ENCODE data around the gene DNAJC17. TPM values are rescaled to one million over a fixed set of nuclear protein-coding genes. Genes with fewer than 3 reads are reported as not detected.

Gene DNAJC17
- total and polyA plus RNA-seq, 4 donors, result 10.0 to 32.5 (median 19.9) TPM

- H3K27me3 ChIP-seq (ENCODE audit: control insufficient read depth in 4 of 4, insufficient read depth in 4 of 4, low read length in 3 of 4), result peaks cover 0 to under 1% (median 0%) of the 10 kb centered on the region in 4 donors
- H3K9ac ChIP-seq (ENCODE audit: low read depth in 1 of 2, low read length in 2 of 2), result no peak overlapping the region
- H3K4me1 ChIP-seq (ENCODE audit: control insufficient read depth in 4 of 4, insufficient read depth in 4 of 4, low read length in 3 of 4), result peaks cover 0 to 5% (median 0%) of the 10 kb centered on the region in 4 donors
- no peak for DNase-seq (ENCODE audit: low spot score)
- no peak overlapping the region for H3K27ac ChIP-seq (ENCODE audit: low read depth in 1 of 2, low read length in 2 of 2)
- H3K36me3 ChIP-seq (ENCODE audit: control insufficient read depth in 4 of 4, insufficient read depth in 3 of 4, low read depth in 1 of 4, low read length in 3 of 4), result no peaks in the 10 kb centered on the region
- H3K4me3 ChIP-seq (ENCODE audit: low read depth in 1 of 3, low read length in 3 of 3), result no peak overlapping the region
- H3K9me3 ChIP-seq (ENCODE audit: control insufficient read depth in 4 of 4, low read length in 3 of 4), result no peaks in the 10 kb centered on the region
- 84% methylated on average over 8 of the region's 8 CpGs for WGBS
- TF ChIP-seq FOXA2 (IDR thresholded peaks at IDR 0.05) (no peak), RXRA (IDR thresholded peaks at IDR 0.05) (no peak), HNF4G (IDR thresholded peaks at IDR 0.05) (no peak), ATF3 (IDR thresholded peaks at IDR 0.05) (no peak), JUND (IDR thresholded peaks at IDR 0.05) (no peak), REST (IDR thresholded peaks at IDR 0.05) (no peak), YY1 (IDR thresholded peaks at IDR 0.05) (no peak), NR2F2 (IDR thresholded peaks at IDR 0.05) (no peak), ZBTB33 (IDR thresholded peaks at IDR 0.05) (no peak), SP1 (IDR thresholded peaks at IDR 0.05) (no peak)
Measured at GRCh38 chr15:40850576-40851112, 43.4 kb upstream of the DNAJC17 start.

- WGBS, result 80% methylated on average over 7 of the region's 7 CpGs
- no peak overlapping the region for H3K4me3 ChIP-seq (ENCODE audit: low read depth in 1 of 3, low read length in 3 of 3)
- no peak overlapping the region for H3K9ac ChIP-seq (ENCODE audit: low read depth in 1 of 2, low read length in 2 of 2)
- H3K36me3 ChIP-seq (ENCODE audit: control insufficient read depth in 4 of 4, insufficient read depth in 3 of 4, low read depth in 1 of 4, low read length in 3 of 4), result no peaks in the 10 kb centered on the region
- H3K27ac ChIP-seq (ENCODE audit: low read depth in 1 of 2, low read length in 2 of 2), result no peak overlapping the region
- no peaks in the 10 kb centered on the region for H3K9me3 ChIP-seq (ENCODE audit: control insufficient read depth in 4 of 4, low read length in 3 of 4)
- H3K27me3 ChIP-seq (ENCODE audit: control insufficient read depth in 4 of 4, insufficient read depth in 4 of 4, low read length in 3 of 4), result peaks cover 0 to 2% (median 1%) of the 10 kb centered on the region in 4 donors
- peaks cover 8 to 20% (median 10%) of the 10 kb centered on the region in 4 donors for H3K4me1 ChIP-seq (ENCODE audit: control insufficient read depth in 4 of 4, insufficient read depth in 4 of 4, low read length in 3 of 4)
- DNase-seq (ENCODE audit: low spot score), result no peak
- TF ChIP-seq MAX (IDR thresholded peaks at IDR 0.05) (no peak), REST (IDR thresholded peaks at IDR 0.05) (no peak), NR2F2 (IDR thresholded peaks at IDR 0.05) (no peak), CTCF (IDR thresholded peaks at IDR 0.05; ENCODE audit: low read depth, low read length, missing input control) (peak; percentile 10)
Measured at GRCh38 chr15:40847223-40847961, 40.1 kb upstream of the DNAJC17 start.

All from liver (tissue), 9 donors.